HepG2 (cell line): Measurements from ENCODE around the gene PTCD2. TPM values are rescaled to one million over a fixed set of nuclear protein-coding genes. Genes with fewer than 3 reads are reported as not detected.
A peak's percentile ranks its signal among the peaks of the same experiment; 100 is the strongest.

Experiments used
- CBFB ChIP-seq: sonication (generic); formaldehyde crosslinking; IDR thresholded peaks from 2 replicates; pipeline ENCODE4 v1.4.0; 2020; ENCODE audit warnings: missing genetic modification reagents
- ELF1 ChIP-seq: sonication (generic); formaldehyde crosslinking; IDR thresholded peaks from 2 replicates; pipeline ENCODE4 v1.4.0; 2020; ENCODE audit warnings: missing genetic modification reagents
- ERF ChIP-seq: IDR thresholded peaks from 2 replicates; pipeline ENCODE4 v1.6.1; 2018; ENCODE audit warnings: missing biosample characterization, missing genetic modification reagents
- FOXJ3 ChIP-seq: sonication (generic); formaldehyde crosslinking; IDR thresholded peaks from 2 replicates; pipeline ENCODE4 v1.4.0; 2020; ENCODE audit warnings: missing genetic modification reagents, mild to moderate bottlenecking, borderline replicate concordance
- FOXO1 ChIP-seq: sonication (generic); formaldehyde crosslinking; IDR thresholded peaks from 2 replicates; pipeline ENCODE4 v1.4.0; 2020; ENCODE audit warnings: missing genetic modification reagents
- HOXA5 ChIP-seq: sonication (generic); formaldehyde crosslinking; IDR thresholded peaks from 2 replicates; pipeline ENCODE4 v1.4.0; 2020; ENCODE audit warnings: missing genetic modification reagents
- KMT2A ChIP-seq: sonication (generic); formaldehyde crosslinking; IDR thresholded peaks from 2 replicates; pipeline ENCODE4 v1.4.0; 2020; ENCODE audit warnings: missing genetic modification reagents
- NR2C2 ChIP-seq: sonication (generic); formaldehyde crosslinking; IDR thresholded peaks from 2 replicates; pipeline ENCODE4 v1.4.0; 2020; ENCODE audit warnings: missing genetic modification reagents, mild to moderate bottlenecking, moderate library complexity, borderline replicate concordance
- POLR2G ChIP-seq: fragments of 200-400 bp; formaldehyde crosslinking; IDR thresholded peaks from 2 replicates; pipeline ENCODE4 v1.6.1; 2018; ENCODE audit warnings: mild to moderate bottlenecking, low read depth, low read length, moderate library complexity
- RBM22 ChIP-seq: fragments of 200-400 bp; formaldehyde crosslinking; optimal IDR thresholded peaks from 2 replicates; pipeline ENCODE3; 2017; ENCODE audit warnings: mild to moderate bottlenecking, low read length, moderate library complexity
- SP2 ChIP-seq: sonication (generic); formaldehyde crosslinking; IDR thresholded peaks from 2 replicates; pipeline ENCODE4 v1.5.1; 2020; ENCODE audit warnings: mild to moderate bottlenecking, missing genetic modification reagents
- SRY ChIP-seq: sonication (generic); formaldehyde crosslinking; IDR thresholded peaks from 2 replicates; pipeline ENCODE4 v1.8.0; 2022; ENCODE audit warnings: mild to moderate bottlenecking, missing genetic modification reagents
- THAP11 ChIP-seq: IDR thresholded peaks from 2 replicates; pipeline ENCODE4 v1.6.1; 2016; ENCODE audit warnings: missing biosample characterization, missing genetic modification reagents
- ZNF496 ChIP-seq: sonication (generic); formaldehyde crosslinking; IDR thresholded peaks from 2 replicates; pipeline ENCODE4 v1.8.1; 2023; ENCODE audit warnings: mild to moderate bottlenecking, moderate library complexity, missing genetic modification reagents; ENCODE audit not compliant: insufficient replicate concordance
- polyA plus RNA-seq, 8 experiments: library from polyadenylated mRNA; depleted of rRNA in 3 of 8; stranded (reverse) in 7 of 8; unstranded in 1 of 8; fragments of >200 nt; fragmentation: Illumina TruSeq in 4 of 8; extraction: Trizol in 4 of 8; gene quantifications; 2 replicates each; pipeline versions ENCODE4 v1.2.1 to v1.2.3, GENCODE V29; 2011 to 2016; ENCODE audit warnings: low read depth in 4 of 8, missing spikeins in 1 of 8, mixed read lengths in 1 of 8; ENCODE audit not compliant: insufficient read depth in 1 of 8
- total RNA-seq, 5 experiments: library from RNA; depleted of rRNA; stranded (reverse); fragments of >200 nt; fragmentation: Illumina TruSeq; extraction: Trizol; gene quantifications; 2 replicates each; pipeline ENCODE4 v1.2.3, GENCODE V29; 2016; ENCODE audit warnings: low read depth in 1 of 5
- TF ChIP-seq, protein P1 (sequence below): sonication (generic); formaldehyde crosslinking; IDR thresholded peaks from 2 replicates; pipeline ENCODE4 v1.5.0; 2020; ENCODE audit warnings: missing genetic modification reagents
- TF ChIP-seq, protein P2 (sequence below), 2 experiments: sonication (generic) in 1 of 2; formaldehyde crosslinking in 1 of 2; IDR thresholded peaks; 2 replicates each; pipeline versions ENCODE4 v1.4.0 to v1.6.1; 2016 to 2020; ENCODE audit warnings: borderline replicate concordance in 1 of 2, low read depth in 1 of 2, mild to moderate bottlenecking in 1 of 2, missing genetic modification reagents in 1 of 2
- TF ChIP-seq, protein P3 (sequence below): sonication (generic); formaldehyde crosslinking; IDR thresholded peaks from 2 replicates; pipeline ENCODE4 v1.5.0; 2020; ENCODE audit warnings: missing genetic modification reagents
- TF ChIP-seq, protein P4 (sequence below), 2 experiments: sonication (generic) in 1 of 2; formaldehyde crosslinking in 1 of 2; IDR thresholded peaks; 2 replicates each; pipeline versions ENCODE4 v1.5.1 to v1.6.1; 2011 to 2020; ENCODE audit warnings: borderline replicate concordance in 1 of 2, low read depth in 1 of 2, low read length in 1 of 2, mild to moderate bottlenecking in 1 of 2, missing genetic modification reagents in 1 of 2, moderate library complexity in 1 of 2

The PTCD2 gene
- total and polyA plus RNA-seq, 2 of the 13 experiments (the other 11 are each of a cell fraction or from before 2014, with no cell fraction given) = 5.3 to 6.4 TPM

DNA sequence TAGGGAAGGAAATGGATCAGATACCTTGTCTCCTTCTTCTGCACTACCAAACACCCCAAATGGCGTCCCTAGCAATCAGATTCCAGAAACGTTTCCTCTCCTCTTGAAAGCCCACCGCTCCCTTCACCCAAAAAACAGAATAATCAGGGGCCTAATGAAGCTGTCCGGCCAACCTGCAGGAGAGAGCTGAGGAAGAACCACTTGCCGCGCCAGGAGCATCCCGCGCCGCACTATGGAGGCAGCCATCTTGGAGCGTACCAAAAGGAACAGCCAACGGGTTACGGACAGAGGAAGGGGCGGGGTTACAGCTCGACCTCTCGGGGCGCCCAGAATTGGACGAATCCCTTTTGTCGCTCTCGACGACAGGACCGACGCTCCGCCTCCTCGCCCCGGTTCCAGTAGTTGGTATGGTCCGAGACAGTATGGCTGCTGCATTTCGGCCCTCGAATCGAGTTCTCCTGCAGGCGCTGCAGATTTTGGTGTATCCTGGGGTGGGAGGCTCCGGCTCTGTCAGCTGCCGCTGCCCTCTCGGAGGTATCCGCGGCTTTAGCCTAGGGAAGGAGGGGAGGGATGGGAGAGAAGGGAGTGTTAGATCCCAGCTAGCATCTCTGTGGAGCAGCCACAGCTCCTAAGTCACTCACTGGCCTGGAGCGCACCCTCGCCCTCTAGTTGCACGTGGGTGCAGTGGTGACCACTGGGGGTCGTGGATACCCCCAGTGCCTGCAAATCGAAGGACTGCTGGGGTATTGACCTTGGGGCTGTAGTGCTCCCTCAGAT lies at the start of gene PTCD2, which contains the start of gene MRPS27 (continued):
- TF ChIP-seq, protein P1, sequence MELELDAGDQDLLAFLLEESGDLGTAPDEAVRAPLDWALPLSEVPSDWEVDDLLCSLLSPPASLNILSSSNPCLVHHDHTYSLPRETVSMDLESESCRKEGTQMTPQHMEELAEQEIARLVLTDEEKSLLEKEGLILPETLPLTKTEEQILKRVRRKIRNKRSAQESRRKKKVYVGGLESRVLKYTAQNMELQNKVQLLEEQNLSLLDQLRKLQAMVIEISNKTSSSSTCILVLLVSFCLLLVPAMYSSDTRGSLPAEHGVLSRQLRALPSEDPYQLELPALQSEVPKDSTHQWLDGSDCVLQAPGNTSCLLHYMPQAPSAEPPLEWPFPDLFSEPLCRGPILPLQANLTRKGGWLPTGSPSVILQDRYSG (CRISPR knock-in tag) = no peak
- TF ChIP-seq THAP11 (CRISPR knock-in tag) (peak; percentile 85), ERF (CRISPR knock-in tag) (peak; percentile 72; the same call in 1 of the 2 replicates), HOXA5 (CRISPR knock-in tag) (peak; percentile 93), CBFB (CRISPR knock-in tag) (peak; percentile 43; the same call in 1 of the 2 replicates), KMT2A (peak; percentile 95), POLR2G (peak; percentile 95), ELF1 (CRISPR knock-in tag) (peak; percentile 36; the same call in 1 of the 2 replicates), SP2 (CRISPR knock-in tag) (peak; percentile 61), ZNF496 (CRISPR knock-in tag) (no peak), FOXJ3 (CRISPR knock-in tag) (no peak), SRY (CRISPR knock-in tag) (0 out of 2 replicates have a peak, but pooled peaks have one; percentile 61), FOXO1 (CRISPR knock-in tag) (peak; percentile 12), RBM22 (no peak), NR2C2 (CRISPR knock-in tag) (peak; percentile 96)
- TF ChIP-seq, protein P2, sequence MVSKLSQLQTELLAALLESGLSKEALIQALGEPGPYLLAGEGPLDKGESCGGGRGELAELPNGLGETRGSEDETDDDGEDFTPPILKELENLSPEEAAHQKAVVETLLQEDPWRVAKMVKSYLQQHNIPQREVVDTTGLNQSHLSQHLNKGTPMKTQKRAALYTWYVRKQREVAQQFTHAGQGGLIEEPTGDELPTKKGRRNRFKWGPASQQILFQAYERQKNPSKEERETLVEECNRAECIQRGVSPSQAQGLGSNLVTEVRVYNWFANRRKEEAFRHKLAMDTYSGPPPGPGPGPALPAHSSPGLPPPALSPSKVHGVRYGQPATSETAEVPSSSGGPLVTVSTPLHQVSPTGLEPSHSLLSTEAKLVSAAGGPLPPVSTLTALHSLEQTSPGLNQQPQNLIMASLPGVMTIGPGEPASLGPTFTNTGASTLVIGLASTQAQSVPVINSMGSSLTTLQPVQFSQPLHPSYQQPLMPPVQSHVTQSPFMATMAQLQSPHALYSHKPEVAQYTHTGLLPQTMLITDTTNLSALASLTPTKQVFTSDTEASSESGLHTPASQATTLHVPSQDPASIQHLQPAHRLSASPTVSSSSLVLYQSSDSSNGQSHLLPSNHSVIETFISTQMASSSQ (IDR thresholded peaks at IDR 0.05; ENCODE audit: low read depth) = no peak
- TF ChIP-seq, protein P2 (CRISPR knock-in tag; IDR thresholded peaks at IDR 0.05; ENCODE audit: borderline replicate concordance) = peak; percentile 64
- TF ChIP-seq, protein P3, sequence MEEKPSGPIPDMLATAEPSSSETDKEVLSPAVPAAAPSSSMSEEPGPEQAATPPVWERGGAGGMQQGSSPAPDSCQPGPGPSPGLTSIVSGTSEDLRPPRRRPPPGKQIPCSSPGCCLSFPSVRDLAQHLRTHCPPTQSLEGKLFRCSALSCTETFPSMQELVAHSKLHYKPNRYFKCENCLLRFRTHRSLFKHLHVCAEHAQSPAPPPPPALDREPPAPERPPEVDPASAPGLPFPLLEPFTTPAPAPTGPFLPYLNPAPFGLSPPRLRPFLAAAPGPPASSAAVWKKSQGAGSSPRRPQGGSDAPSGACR (CRISPR knock-in tag) = 0 out of 2 replicates have a peak, but pooled peaks have one; percentile 54
- TF ChIP-seq, protein P4, sequence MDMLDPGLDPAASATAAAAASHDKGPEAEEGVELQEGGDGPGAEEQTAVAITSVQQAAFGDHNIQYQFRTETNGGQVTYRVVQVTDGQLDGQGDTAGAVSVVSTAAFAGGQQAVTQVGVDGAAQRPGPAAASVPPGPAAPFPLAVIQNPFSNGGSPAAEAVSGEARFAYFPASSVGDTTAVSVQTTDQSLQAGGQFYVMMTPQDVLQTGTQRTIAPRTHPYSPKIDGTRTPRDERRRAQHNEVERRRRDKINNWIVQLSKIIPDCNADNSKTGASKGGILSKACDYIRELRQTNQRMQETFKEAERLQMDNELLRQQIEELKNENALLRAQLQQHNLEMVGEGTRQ (IDR thresholded peaks at IDR 0.05; ENCODE audit: low read depth, low read length) = peak; percentile 8; the same call in 1 of the 2 replicates
- TF ChIP-seq, protein P4 (CRISPR knock-in tag; IDR thresholded peaks at IDR 0.05; ENCODE audit: borderline replicate concordance) = no peak
